ENCODE results near the gene APOBEC3G. TPM values are rescaled to one million over a fixed set of nuclear protein-coding genes. Genes with fewer than 3 reads are reported as not detected.

The APOBEC3G gene
- total and polyA plus RNA-seq, 2 of the 13 experiments (the other 11 are each of a cell fraction or from before 2014, with no cell fraction given), result 3.2 to 4.1 TPM

DNA sequence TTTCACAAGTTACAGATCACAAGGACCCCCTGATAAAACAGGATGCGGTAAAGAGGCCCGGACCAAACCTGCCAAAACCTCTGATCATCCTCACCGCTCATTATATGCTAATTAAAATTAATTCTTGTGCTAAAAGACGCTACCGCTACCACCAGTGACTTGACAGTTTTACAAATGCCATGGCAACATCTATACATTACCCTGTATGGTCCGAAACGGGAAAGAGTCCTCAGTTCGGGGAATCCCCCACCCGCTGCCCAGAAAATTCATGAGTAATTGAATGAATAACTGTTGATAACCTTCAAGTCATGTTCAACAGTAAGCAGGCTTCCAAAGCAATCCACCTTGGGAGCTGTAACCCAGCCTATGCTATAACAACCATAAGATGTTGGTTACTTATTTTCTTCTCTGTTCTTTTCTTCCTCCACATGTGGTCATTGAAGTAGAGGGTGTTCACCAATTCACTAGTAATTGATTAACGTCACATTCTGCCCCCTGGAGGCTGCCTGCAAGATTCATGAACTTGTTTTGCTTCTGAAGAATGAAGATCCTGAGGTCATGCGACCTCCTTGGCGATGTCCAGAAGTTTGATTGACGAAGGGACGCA lies 40.6 kb downstream of the APOBEC3G start:
- BruUV-seq (replicated peaks), result no TSS peak
- Histone ChIP-seq H3K36me3 (replicated peaks in 1 of 2; ENCODE audit: control insufficient read depth in 1 of 2, insufficient read depth in 2 of 2, low read length in 2 of 2) (no peaks in the 10 kb centered on the region), H3K27me3 (ENCODE audit: control insufficient read depth in 1 of 2, insufficient read depth in 2 of 2, low read length in 2 of 2) (0 out of 5 replicates have a peak, but pooled peaks cover 0 to 11% of the 10 kb centered on the region in 2 experiments), H3K4me2 (ENCODE audit: low read depth, low read length) (no peak overlapping the region), H3K9ac (ENCODE audit: insufficient read depth, low read depth, low read length) (no peak overlapping the region), H3K27ac (ENCODE audit: extremely low read length, insufficient read depth, low read length) (no peak overlapping the region), H3K9me3 (ENCODE audit: low read length) (no peaks in the 10 kb centered on the region), H3K79me2 (ENCODE audit: insufficient read depth, low read length) (no peaks in the 10 kb centered on the region), H4K20me1 (ENCODE audit: insufficient read depth, low read length) (no peaks in the 10 kb centered on the region), H3K4me3 (replicated peaks in 1 of 3; ENCODE audit: insufficient read depth in 1 of 3, low read depth in 2 of 3, low read length in 3 of 3) (no peak overlapping the region), H2AFZ (ENCODE audit: low read length) (no peak overlapping the region), H3K4me1 (ENCODE audit: insufficient read depth, low read length) (0 out of 2 replicates have a peak, but pooled peaks cover 6% of the 10 kb centered on the region)
- peak; percentile 83 for FAIRE-seq
- ChIA-PET POLR2A (no interaction called here), CTCF (ENCODE audit: low intra/inter-chr PET ratio, low total read pairs) (interaction anchor here (1.0 to 2.2 kb wide), 6 partner anchors 9 to 247 kb away, joined by 3 to 19 read pairs (median 4); no protein-coding TSS in a partner anchor)
- 47% methylated on average over 14 of the region's 14 CpGs for WGBS (ENCODE audit: low lambda C conversion rate)
- intact Hi-C loops (cut with micrococcal nuclease; ENCODE audit: unreplicated experiment), result no loop called here
- TF ChIP-seq ZNF343 (CRISPR knock-in tag; IDR thresholded peaks at IDR 0.05) (no peak), STAG1 (CRISPR knock-in tag; IDR thresholded peaks at IDR 0.05) (peak; percentile 69), SMC3 (IDR thresholded peaks at IDR 0.05; ENCODE audit: low read length) (peak; percentile 73; the same call in 1 of the 2 replicates), SOX5 (CRISPR knock-in tag; IDR thresholded peaks at IDR 0.05; ENCODE audit: borderline replicate concordance) (0 out of 2 replicates have a peak, but pooled peaks have one; percentile 8), RXRB (CRISPR knock-in tag; IDR thresholded peaks at IDR 0.05; ENCODE audit: borderline replicate concordance) (peak; percentile 24; the same call in 1 of the 2 replicates), ZKSCAN1 (IDR thresholded peaks at IDR 0.05; ENCODE audit: low read length) (no peak), FIP1L1 (IDR thresholded peaks at IDR 0.05; ENCODE audit: borderline replicate concordance, insufficient read depth, low read depth, low read length) (no peak), ONECUT2 (CRISPR knock-in tag; IDR thresholded peaks at IDR 0.05) (peak; percentile 33; the same call in 1 of the 2 replicates), REPIN1 (CRISPR knock-in tag; IDR thresholded peaks at IDR 0.05; ENCODE audit: borderline replicate concordance, low read depth) (no peak), MAFF (IDR thresholded peaks at IDR 0.05; ENCODE audit: low read depth, low read length) (no peak), MIXL1 (CRISPR knock-in tag; IDR thresholded peaks at IDR 0.05) (peak; percentile 86)
- TF ChIP-seq, protein P1, sequence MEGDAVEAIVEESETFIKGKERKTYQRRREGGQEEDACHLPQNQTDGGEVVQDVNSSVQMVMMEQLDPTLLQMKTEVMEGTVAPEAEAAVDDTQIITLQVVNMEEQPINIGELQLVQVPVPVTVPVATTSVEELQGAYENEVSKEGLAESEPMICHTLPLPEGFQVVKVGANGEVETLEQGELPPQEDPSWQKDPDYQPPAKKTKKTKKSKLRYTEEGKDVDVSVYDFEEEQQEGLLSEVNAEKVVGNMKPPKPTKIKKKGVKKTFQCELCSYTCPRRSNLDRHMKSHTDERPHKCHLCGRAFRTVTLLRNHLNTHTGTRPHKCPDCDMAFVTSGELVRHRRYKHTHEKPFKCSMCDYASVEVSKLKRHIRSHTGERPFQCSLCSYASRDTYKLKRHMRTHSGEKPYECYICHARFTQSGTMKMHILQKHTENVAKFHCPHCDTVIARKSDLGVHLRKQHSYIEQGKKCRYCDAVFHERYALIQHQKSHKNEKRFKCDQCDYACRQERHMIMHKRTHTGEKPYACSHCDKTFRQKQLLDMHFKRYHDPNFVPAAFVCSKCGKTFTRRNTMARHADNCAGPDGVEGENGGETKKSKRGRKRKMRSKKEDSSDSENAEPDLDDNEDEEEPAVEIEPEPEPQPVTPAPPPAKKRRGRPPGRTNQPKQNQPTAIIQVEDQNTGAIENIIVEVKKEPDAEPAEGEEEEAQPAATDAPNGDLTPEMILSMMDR (CRISPR knock-in tag; IDR thresholded peaks at IDR 0.05), result peak; percentile 72
- TF ChIP-seq, protein P2, sequence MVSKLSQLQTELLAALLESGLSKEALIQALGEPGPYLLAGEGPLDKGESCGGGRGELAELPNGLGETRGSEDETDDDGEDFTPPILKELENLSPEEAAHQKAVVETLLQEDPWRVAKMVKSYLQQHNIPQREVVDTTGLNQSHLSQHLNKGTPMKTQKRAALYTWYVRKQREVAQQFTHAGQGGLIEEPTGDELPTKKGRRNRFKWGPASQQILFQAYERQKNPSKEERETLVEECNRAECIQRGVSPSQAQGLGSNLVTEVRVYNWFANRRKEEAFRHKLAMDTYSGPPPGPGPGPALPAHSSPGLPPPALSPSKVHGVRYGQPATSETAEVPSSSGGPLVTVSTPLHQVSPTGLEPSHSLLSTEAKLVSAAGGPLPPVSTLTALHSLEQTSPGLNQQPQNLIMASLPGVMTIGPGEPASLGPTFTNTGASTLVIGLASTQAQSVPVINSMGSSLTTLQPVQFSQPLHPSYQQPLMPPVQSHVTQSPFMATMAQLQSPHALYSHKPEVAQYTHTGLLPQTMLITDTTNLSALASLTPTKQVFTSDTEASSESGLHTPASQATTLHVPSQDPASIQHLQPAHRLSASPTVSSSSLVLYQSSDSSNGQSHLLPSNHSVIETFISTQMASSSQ (IDR thresholded peaks at IDR 0.05; ENCODE audit: low read depth), result peak; percentile 72
- TF ChIP-seq, protein P2 (CRISPR knock-in tag; IDR thresholded peaks at IDR 0.05; ENCODE audit: borderline replicate concordance), result no peak; the same call in 1 of the 2 replicates
- TF ChIP-seq, protein P3, sequence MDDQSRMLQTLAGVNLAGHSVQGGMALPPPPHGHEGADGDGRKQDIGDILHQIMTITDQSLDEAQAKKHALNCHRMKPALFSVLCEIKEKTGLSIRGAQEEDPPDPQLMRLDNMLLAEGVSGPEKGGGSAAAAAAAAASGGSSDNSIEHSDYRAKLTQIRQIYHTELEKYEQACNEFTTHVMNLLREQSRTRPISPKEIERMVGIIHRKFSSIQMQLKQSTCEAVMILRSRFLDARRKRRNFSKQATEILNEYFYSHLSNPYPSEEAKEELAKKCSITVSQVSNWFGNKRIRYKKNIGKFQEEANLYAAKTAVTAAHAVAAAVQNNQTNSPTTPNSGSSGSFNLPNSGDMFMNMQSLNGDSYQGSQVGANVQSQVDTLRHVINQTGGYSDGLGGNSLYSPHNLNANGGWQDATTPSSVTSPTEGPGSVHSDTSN (CRISPR knock-in tag; IDR thresholded peaks at IDR 0.05; ENCODE audit: borderline replicate concordance), result no peak
- peak; percentile 60 for DNase-seq (ENCODE audit: low spot score)
- in situ Hi-C loops (cut with HindIII; ENCODE audit: extremely low pct_ligation_motif_present, low pct_unique_long_range_greater_than_20kb), result loop anchor here (5.0 kb wide), 1 partner anchor 105 kb away; the partner anchor contains the start of gene APOBEC3C
- peak; percentile 49; the same call in 2 of the 3 replicates for ATAC-seq

Measured in HepG2 (cell line).